Tibial nerve (tissue), 4 donors: Measurements from ENCODE around the gene ACY1. TPM values are rescaled to one million over a fixed set of nuclear protein-coding genes. Genes with fewer than 3 reads are reported as not detected.

ENCODE experiments used
- DNase-seq, 2 donors: peaks; one replicate each; pipeline ENCODE4 v3.0.0-alpha.2; 2019; ENCODE audit warnings: low spot score in 2 of 2
- H3K27ac ChIP-seq, 4 donors: fragments of 200-600 bp; sonication (generic) in 3 of 4; one replicate each; pipeline ENCODE4 v1.5.1; 2017 to 2019; ENCODE audit warnings: mild to moderate bottlenecking in 1 of 4
- H3K27me3 ChIP-seq, 2 donors: fragments of 200-600 bp; sonication (generic) in 1 of 2; one replicate each; pipeline versions ENCODE4 v1.5.1 to v1.6.0; 2017 to 2019
- H3K36me3 ChIP-seq, 3 donors: fragments of 200-600 bp; sonication (generic); one replicate each; pipeline ENCODE4 v1.5.1; 2018 to 2019
- H3K4me1 ChIP-seq, 4 donors: fragments of 200-600 bp; sonication (generic) in 3 of 4; one replicate each; pipeline ENCODE4 v1.5.1; 2017 to 2019
- H3K4me3 ChIP-seq, 4 donors: fragments of 200-600 bp; sonication (generic) in 3 of 4; one replicate each; pipeline ENCODE4 v1.5.1; 2017 to 2019; ENCODE audit warnings: mild to moderate bottlenecking in 1 of 4, moderate library complexity in 1 of 4
- H3K9me3 ChIP-seq, 4 donors: fragments of 200-600 bp; sonication (generic) in 3 of 4; one replicate each; pipeline ENCODE4 v1.5.1; 2017 to 2019
- CTCF ChIP-seq, 5 experiments: fragments of 200-600 bp in 3 of 5; fragments of 450-650 bp in 2 of 5; sonication (generic) in 3 of 5; IDR thresholded peaks; one replicate each; pipeline ENCODE4 v1.5.1; 2016 to 2019; ENCODE audit warnings: antibody characterized with exemption in 5 of 5, mild to moderate bottlenecking in 3 of 5, moderate library complexity in 2 of 5
- EP300 ChIP-seq, 2 donors: sonication (generic); formaldehyde crosslinking; IDR thresholded peaks; one replicate each; pipeline ENCODE4 v1.6.1; 2017; ENCODE audit warnings: antibody characterized with exemption in 2 of 2, mild to moderate bottlenecking in 1 of 2
- POLR2A ChIP-seq, 2 donors: fragments of 450-650 bp; IDR thresholded peaks; one replicate each; pipeline ENCODE4 v1.6.1; 2017; ENCODE audit warnings: antibody characterized with exemption in 2 of 2, mild to moderate bottlenecking in 2 of 2, moderate library complexity in 2 of 2
- WGBS, 2 donors: methylation state at CpG; one replicate each; pipeline ENCODE4 v1.1.5; 2018; 5-methylcytosine and 5-hydroxymethylcytosine counted together
- total RNA-seq, 4 donors: library from RNA; depleted of rRNA; stranded (reverse); fragments of >200 nt; gene quantifications; one replicate each; pipeline ENCODE4 v1.1.0, GENCODE V29; 2016

Gene ACY1
- total RNA-seq, 4 donors from 2014 or later = 32.2 to 61.0 (median 45.6) TPM

- Histone ChIP-seq H3K36me3 (peaks cover 0 to 18% (median 6%) of the 10 kb centered on the region in 3 donors), H3K27ac (no peak overlapping the region), H3K4me1 (peaks cover 0 to 33% (median 16%) of the 10 kb centered on the region in 4 donors), H3K9me3 (no peaks in the 10 kb centered on the region), H3K27me3 (no peaks in the 10 kb centered on the region), H3K4me3 (no peak overlapping the region)
- WGBS, 2 donors = 58 to 68% methylated on average over 7 of the region's 7 CpGs
- no peak for TF ChIP-seq EP300 (IDR thresholded peaks at IDR 0.05)
- no peak for DNase-seq
Observed at GRCh38 chr3:51997935-51998596, 14.7 kb downstream of the ACY1 start.

DNA sequence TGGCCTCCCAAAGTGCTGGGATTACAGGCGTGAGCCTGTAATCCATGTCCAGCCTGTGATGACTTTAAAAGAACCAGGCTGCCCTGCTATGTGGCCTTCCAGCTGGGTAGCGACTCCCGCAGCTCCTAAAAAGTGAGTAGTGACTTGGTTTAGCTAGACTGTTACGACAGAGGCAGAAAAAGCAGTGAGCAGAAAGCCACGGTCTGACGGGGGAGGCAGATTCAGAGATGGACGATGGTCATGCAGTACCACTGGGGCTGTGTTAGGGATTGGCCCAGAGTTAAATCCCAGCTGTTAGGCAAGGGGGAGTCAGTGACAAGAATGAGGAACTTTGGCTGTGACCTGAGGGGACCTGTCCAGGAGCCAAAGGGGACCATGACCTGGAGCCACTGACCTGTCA, 15.4 kb downstream of the ACY1 start:
- DNase-seq = no peak
- Histone ChIP-seq H3K9me3 (no peaks in the 10 kb centered on the region), H3K27me3 (no peaks in the 10 kb centered on the region), H3K36me3 (peaks cover 0 to 11% (median 6%) of the 10 kb centered on the region in 3 donors), H3K27ac (no peak overlapping the region), H3K4me3 (no peak overlapping the region), H3K4me1 (peaks cover 0 to 26% (median 16%) of the 10 kb centered on the region in 4 donors)
- 64 to 70% methylated on average over 7 of the region's 7 CpGs for WGBS, 2 donors
- TF ChIP-seq CTCF (IDR thresholded peaks at IDR 0.05) (no peak), EP300 (IDR thresholded peaks at IDR 0.05) (no peak), POLR2A (IDR thresholded peaks at IDR 0.05) (no peak)

DNA sequence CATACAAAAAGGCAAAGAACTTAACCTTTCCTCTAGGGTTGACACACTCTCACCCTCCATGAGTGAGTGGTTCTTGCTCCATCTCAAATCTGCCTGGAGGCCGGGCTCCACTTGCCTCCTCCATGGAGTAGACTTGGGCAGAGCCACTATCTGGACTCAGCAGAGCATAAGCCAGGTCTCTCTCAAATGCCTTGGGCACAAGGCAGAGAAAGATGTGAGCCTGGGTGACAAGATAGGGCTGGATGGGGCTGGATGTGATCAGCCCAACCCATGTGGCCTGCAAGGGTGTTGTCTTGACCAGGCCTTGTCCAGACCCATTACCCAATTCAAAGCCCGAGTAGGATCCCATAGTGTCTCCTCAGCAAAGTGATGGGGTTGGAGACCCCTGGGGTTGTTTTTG, 16.5 kb downstream of the ACY1 start:
- WGBS, 2 donors = 78 to 88% methylated on average over 2 of the region's 2 CpGs
- H3K9me3 ChIP-seq = no peaks in the 10 kb centered on the region
- no peak for TF ChIP-seq CTCF (IDR thresholded peaks at IDR 0.05)
- no peak for TF ChIP-seq POLR2A (IDR thresholded peaks at IDR 0.05)
- TF ChIP-seq EP300 (IDR thresholded peaks at IDR 0.05) = no peak

DNA sequence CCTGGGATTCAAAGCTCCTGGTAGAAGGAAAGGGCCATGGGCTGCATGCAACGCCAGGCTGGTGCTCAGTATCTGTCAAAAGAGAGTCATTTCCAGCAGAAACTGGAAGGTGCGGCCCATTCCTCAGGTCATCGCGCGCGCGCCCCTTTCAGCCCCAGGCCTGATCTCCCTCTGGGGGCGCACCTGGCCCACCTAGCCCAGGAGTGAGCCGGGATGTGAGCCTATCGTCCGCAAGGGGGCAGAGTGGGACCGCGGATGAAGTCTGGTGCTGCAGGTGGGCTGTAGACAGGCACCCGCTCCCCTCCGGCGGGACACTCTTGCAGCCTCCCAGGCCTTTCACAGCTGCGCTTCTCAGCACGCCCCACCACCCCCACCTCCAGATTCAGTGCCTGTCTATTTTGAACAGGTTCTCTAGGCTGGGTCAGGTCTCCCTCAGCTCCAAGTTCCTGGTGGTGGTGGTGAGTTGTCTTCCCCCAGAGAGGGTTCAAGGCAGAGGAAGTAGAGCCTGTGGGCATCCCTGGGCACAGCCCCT, 18.2 kb downstream of the ACY1 start:
- peak; percentile 47 to 77 for DNase-seq
- 1 to 2% methylated on average over 16 to 18 of the region's 18 CpGs for WGBS, 2 donors
- Histone ChIP-seq H3K27ac (no peak overlapping the region), H3K4me1 (peaks cover 0 to 30% (median 12%) of the 10 kb centered on the region in 4 donors), H3K9me3 (no peaks in the 10 kb centered on the region), H3K27me3 (no peaks in the 10 kb centered on the region), H3K36me3 (no peaks in the 10 kb centered on the region), H3K4me3 (no peak overlapping the region)
- TF ChIP-seq EP300 (IDR thresholded peaks at IDR 0.05) = no peak
- peak; percentile 83 to 98 (median 93) for TF ChIP-seq CTCF (IDR thresholded peaks at IDR 0.05)

More for the DNA sequence above, 16.5 kb downstream of the ACY1 start:
- peaks cover 0 to 23% (median 8%) of the 10 kb centered on the region in 4 donors for H3K4me1 ChIP-seq
- no peak overlapping the region for H3K27ac ChIP-seq
- H3K27me3 ChIP-seq = no peaks in the 10 kb centered on the region
- DNase-seq = no peak
- no peak overlapping the region for H3K4me3 ChIP-seq
- H3K36me3 ChIP-seq = no peaks in the 10 kb centered on the region

- no peaks in the 10 kb centered on the region for H3K36me3 ChIP-seq
- H3K27ac ChIP-seq = no peak overlapping the region
- H3K9me3 ChIP-seq = no peaks in the 10 kb centered on the region
- no peak for TF ChIP-seq POLR2A (IDR thresholded peaks at IDR 0.05)
- TF ChIP-seq CTCF (IDR thresholded peaks at IDR 0.05) = no peak
- TF ChIP-seq EP300 (IDR thresholded peaks at IDR 0.05) = no peak
- H3K4me1 ChIP-seq = peaks cover 0 to 33% (median 12%) of the 10 kb centered on the region in 4 donors
- no peak for DNase-seq
- H3K4me3 ChIP-seq = no peak overlapping the region
- WGBS, 2 donors = 63 to 64% methylated on average over 6 of the region's 6 CpGs
- H3K27me3 ChIP-seq = no peaks in the 10 kb centered on the region
Observed at GRCh38 chr3:52002748-52003147, 19.4 kb downstream of the ACY1 start.
